Pons (tissue), 1 donor: Measurements from ENCODE around the gene COPS2.

Source experiments
- DNase-seq: peaks from one replicate; pipeline ENCODE4 v3.0.0-alpha.2; 2016; ENCODE audit warnings: low spot score

Gene COPS2

DNA sequence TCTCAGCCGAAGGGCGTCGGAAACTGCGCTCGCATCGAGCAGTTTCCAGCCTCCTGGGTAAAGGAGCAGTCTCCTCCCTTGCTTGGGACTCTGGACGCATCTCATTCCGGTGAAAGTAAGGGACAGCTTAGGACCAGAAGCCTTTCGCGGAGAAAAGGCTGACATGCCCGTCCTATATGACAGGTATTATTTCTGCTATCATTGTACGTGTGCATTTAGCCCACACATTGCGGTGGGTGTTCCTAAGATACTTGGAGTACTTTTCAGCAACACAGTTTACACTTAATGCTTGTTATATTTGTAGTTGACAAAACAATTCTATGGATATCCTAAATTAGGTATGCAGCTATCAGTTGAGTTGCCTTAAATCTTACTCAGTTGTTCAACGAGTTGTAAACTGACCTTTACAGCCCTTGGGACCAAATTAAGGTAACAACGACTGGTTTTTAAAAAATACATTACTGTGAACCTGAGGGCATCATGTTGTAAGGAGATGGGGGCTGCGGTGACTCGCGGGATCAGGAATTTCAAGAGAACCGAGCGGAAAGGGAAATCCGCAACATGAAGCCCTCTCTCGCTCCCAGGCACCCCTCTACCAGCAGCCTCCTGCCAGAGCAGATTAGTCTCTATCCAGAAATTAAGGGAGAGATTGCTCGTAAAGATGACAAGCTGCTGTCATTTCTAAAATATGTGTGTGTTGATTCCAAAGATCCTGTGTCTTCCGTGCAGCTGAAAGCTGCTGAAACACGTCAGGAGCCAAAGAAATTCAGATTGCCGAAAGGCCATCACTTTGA, 632 bp upstream of the COPS2 start:
- DNase-seq = no peak

DNA sequence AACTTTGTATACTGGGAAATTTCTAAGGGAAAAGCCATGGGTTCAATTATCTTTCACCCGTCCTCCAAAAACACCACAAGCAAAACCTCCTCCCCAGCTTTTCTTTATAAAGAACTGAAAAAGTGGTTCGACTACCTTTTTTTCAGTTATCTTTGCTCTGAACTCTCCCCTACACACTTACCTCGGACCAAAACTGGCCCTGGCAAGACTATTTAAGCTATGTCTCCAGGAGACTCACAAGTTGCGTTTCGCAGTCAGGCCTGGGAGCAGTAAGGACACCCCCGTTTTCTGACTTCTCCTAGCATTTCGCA, 645 bp downstream of the COPS2 start:
- DNase-seq = no peak

DNA sequence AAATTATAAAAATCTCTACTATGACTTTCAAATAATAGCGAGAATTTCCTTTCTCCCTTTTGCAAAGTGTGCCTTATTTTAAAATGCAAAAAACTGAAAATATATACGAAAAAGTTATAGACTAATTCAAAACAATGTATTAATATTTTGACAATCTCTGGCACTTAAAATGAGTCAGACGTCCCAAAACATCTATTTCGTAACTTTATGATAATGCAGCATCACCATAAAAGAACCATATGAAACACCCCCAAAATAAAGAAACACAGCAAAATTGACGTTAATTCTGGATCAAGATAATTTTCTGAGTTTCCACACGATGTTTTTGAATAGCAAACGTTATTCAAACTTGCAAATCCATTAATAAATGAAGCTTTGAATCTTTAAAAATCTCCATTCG, 1.0 kb downstream of the COPS2 start:
- no peak for DNase-seq

DNA sequence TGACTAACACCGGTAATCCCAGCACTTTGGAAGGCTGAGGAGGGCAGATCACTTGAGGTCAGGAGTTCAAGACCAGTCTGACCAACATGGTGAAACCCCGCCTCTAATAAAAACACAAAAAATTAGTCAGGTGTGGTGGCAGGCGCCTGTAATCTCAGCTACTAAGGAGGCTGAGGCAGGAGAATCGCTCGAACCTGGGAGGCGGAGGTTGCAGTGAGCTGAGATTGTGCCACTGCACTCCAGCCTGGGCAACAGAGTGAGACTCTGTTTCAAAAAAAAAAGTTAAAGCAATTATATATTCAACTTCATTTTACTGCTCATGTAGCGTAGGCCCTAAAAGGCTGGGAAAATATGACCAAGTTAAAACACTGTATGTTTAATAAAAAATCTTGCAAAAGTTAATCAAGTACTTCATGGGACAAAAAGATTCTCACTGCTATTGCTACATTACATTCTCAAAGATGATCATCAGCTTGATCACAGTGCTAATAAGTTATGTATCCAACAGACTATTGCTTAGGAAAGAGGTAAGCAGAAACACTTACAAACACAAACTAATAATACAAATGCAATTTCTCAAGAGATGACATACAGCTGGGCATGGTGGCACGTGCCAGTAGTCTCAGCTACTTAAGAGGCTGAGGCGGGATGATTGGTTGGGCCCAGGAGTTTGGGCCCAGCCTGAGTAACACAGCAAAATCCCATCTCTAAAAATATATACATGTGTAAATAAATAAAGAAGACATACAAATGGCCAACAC, 2.7 kb downstream of the COPS2 start:
- DNase-seq = no peak

DNA sequence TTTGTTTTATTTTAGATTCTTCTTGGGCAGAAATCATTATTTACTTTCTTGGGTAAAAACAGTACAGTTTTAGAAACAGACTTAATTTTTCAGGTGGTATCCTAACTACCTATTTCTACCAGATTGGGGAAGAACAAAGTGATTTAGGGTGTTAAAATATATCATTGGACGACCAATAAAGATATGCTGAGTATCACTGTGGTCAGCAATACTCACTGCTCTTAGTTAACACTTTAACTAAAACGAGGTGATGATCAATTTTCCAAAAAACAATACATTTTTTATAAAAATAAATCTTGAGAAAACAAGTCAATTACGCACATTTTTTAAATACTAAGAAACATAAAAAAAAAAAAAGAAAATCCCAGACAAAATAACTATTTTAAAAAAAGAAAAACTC, 3.6 kb downstream of the COPS2 start:
- no peak for DNase-seq

DNA sequence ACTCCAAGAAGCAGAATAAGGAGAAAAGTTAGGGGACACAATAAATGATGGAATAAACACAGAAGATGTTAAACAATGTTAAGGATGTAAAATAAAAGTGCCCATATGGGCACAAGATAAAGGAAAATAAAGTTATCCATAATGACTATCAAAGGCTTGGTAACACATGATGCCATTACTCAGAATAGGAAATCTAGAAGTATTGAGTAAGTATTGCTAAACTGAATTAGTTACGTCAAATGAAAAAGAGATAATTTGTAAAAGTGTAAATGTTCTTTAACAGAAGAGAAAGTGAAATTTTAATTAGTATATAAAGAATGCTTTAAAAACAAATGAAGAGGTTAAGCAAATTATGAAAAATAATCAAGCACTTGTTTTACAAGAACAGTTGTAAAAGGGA, 6.7 kb downstream of the COPS2 start:
- DNase-seq = no peak

DNA sequence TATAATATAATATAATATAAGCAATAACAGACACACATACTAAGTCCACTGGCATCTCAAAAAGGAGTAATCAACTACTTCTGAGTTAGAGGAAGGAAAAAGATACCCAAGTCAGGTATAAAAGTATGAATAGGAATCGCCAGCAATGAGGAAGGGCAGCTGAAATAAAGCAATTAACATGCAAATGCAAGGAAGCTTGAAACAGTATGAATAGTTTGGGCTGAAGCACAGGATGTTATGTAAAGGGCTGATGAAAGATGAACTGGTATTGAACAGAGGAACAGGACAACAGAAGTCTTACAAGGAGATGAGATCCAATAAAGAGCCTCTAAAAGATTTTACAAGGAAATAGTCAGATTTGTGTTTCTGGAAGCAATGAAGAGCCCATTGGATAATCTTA, 7.1 kb downstream of the COPS2 start:
- DNase-seq = no peak

DNA sequence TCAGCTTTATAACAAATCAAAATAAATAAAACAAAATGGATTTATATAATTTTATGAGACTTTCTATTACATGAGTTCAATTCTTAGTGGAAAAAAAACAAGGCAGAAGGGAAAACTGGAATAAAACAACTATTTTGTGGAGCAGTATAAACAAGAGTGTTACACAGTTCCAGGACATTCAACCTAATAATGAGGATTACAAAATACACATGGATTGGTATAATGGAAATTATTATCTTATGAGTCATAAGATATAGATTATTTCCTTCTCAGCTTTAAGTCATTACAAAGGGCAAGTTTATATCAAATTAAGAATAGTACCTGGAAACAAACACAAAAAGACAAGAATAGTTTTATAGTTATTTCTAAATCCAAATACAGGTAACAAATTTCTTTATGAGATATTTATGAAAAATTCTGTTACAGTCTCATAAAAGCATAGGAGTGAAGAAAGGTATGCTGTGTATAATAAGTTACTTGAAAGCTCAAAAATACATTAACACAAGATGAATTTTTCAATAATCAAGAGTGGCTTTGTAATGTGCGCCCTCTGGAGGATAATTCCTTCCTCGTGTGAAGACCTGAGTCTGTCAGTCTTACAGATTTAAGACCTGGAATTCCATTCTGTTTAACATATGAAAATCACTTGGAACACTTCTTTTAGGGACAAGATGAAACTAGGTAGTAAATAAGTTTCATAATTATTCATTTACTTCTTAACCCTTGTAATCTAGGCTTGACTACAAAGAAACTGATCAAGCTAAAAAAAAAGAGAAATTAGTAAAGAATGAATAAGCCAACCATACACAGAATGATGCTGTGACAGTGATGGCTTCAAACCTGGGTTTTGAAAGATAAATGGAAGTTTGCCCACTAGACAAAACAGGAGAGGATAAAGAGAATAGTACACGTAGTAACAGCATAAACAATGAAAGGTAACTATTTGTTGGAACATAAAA, 9.5 kb downstream of the COPS2 start:
- DNase-seq = peak; percentile 86

DNA sequence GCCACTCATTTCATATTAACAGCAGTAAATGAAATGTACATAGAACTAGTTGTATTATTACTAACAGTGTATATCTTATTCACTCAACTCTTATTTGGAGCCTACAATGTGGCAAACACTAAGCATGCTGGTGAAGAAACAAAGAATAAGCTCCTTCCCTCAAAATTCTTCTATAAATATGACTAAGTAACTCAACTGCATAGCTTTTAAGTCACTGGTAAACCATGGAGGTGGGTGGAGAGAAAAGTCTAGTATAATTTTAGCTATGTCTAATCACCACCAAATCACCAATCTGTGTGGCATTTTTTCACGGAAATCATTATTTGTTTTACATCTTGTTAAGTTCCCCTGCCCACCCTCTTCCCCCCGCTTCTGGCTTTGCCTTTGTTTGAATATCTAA, 17.5 kb downstream of the COPS2 start:
- no peak for DNase-seq

DNA sequence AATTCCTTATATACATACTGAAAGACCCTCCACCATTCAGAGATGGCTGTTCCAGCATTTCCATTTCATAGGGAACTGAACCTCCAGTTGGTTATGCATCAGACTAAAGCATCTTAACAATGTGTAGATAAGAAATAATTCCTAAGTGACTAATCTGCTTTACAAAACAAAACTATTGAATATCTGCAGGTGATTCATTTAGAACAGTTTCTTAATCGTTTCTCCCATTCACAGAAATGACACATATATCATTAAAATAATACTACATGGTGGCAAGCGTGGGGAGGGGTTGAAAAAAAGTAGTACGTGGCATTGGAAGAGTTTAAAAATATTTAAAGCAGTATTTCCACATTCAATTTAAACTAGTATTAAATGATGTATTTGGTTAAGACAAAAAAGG, 19.5 kb downstream of the COPS2 start:
- no peak for DNase-seq

DNA sequence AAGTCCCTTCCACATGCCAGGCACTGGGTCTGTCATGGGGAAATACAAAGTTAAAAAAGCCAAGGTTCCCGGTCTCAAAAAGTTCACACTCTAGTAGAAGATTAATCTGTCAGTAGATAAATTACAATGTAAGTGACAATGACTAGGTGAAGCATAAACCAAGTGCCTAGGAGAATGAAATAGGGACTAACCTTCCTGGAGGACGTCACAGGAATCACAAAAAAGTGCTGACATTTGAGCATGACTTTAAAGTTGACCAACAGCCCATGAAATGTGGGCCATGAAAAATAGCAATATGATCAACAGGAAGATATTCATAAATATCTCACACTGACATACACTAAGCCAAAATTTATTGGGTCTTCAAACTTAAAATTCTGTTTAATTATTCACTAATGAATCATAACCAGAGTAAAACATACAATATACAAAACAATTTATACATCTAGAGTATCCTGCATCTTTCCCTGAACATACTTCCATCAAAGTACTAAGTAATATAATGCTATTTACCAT, 20.0 kb downstream of the COPS2 start:
- DNase-seq = no peak

DNA sequence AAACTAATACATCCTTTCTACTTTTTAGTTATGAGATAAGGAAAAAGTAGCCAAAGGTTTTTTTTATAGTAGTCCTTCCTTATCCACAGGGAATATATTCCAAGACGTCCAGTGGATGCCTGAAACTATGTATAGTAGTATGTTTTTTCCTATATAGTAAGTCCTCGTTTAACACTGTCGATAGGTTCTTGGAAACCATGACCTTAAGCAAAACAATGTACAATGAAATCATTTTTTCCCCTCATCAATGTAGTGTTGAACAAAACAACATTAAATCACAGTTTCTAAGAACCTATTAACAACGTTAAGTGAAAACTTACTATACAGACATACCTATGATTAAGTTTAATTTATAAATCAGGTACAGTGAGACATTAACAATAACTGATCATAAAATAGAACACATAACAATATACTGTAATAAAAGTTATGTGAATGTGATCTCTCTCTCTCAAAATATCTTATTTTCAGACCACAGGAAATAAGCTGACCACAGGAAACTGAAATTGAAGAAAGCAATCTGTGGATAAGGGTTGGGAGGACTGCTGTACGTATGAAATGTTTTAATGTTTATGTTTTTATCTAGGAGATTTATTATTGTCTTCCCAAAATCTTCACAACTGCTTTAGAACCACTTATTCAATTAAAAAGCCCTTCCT, 20.6 kb downstream of the COPS2 start:
- no peak for DNase-seq

DNA sequence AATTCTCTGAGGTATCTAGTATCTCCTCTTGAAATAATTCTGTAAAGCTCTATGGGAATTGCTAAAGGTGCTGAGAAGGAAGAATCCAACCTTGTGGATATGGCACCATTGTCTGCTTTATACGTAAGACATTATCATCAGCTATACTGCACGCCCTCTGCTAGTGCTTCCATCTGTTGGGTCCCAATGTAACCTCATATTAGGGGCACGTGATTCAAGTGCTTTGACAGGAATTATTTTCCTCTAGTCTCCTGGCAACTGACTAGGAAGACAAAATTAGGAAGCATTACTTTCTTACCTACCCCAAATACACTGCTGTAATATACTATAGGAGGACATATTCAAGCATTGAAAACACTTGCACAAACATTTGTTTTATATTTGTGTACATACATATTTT, 24.0 kb downstream of the COPS2 start:
- DNase-seq = no peak

DNA sequence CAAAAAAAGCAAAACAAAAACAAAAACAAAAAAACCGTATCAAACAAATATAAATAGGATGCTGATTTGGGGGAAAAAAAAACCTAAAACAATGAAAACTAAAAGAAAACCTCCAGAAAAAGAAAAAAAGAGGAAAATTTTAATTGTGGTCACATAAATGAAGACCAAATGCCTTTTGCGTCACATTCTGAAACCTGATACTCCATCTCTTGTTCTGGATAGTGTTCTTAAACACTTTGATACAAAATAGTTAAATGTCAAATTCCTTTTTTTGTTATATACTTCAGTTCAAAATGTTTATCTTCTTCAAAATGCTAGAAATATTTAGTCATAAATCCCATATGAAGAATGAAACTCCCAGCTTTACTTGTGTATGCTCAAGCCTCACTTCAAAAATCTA, 31.0 kb downstream of the COPS2 start:
- no peak for DNase-seq

DNA sequence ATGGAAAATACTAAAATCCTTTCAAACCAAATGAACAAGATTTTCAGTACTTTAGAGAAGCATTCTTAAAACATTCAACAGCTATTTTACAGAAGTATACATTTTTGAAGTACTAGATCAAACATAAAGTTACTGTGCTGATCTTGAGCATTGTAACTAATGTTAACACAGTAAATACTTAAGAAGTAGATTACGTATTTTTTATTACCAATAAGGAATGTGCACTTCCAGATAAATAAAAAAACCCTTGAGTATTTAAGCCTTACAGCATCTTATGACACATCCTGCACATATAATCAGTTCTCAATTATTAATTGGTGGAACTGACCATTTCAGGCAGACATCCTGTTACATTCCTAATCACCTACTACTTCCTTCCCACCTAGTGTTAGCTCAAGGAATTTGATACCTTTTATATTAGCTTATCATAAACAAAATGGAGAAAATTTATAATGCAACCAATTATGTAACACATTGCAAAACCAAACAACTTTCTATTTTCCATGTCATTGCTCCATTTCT, 32.8 kb downstream of the COPS2 start:
- no peak for DNase-seq

DNA sequence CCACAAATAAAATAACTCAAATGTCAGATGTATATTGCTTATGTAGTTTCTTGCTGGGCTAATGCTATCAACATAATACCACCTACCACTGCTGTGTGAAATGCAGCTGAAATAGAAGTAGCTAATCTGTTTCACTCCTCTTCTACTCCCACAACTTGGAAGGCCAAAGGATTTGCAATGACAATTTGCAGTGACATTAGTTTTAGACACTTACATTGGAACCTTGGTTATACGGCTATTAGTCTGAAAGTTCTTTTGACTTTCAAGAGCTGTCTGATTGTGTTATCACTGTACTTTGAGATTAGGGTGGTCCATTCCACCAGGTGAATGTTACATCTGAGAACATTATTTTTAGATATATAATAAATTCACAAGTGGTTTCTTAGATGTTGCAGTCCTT, 33.5 kb downstream of the COPS2 start:
- no peak for DNase-seq

DNA sequence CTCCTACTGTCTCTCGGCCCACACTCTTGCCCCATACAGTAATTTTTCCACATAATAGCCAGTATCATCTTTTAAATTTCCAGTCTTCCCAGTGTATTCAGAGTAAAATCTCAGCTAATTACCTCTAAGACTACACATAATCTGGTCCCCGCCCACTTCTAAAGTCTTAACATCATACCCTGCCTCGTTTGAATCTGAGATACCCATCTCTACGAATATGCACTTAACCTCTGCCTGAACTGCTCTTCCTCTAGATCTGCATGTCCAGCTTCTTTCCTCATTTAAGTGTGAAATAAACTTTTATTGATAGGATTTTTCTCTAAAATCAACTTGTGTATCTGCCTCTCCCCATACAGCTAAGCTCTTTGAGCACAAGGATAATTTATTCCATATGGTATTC, 34.6 kb downstream of the COPS2 start:
- no peak for DNase-seq

DNA sequence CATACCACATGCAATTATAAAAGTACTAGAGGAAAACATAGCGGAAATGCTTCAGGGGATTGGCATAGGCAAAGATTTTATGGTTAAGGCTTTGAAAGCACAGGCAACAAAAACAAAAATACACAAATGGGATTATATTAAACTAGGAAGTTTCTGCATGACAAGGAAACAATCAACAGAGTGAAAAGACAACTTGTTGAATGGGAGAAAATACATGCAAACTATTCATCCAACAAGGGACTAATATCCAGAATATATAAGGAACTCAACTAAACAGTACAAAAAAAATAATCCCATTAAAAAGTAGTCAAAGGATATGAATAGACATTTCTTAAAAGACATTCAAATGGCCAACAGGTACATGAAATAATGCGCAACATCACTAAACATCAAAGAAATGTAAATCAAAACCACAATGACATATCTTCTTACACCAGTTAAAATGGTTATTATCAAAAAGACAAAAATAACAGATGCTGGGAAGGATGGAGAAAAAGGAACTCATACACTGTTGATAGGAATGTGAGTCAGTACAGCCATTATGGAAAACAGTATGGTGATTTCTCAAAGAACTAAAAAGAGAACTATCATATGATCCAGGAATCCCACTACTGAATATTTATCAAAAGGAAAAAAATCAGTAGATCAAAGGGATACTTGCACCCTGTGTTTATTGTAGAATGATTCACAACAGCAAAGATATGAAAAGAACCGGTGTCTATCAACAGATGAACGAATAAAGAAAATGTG, 39.1 kb downstream of the COPS2 start:
- no peak for DNase-seq

DNA sequence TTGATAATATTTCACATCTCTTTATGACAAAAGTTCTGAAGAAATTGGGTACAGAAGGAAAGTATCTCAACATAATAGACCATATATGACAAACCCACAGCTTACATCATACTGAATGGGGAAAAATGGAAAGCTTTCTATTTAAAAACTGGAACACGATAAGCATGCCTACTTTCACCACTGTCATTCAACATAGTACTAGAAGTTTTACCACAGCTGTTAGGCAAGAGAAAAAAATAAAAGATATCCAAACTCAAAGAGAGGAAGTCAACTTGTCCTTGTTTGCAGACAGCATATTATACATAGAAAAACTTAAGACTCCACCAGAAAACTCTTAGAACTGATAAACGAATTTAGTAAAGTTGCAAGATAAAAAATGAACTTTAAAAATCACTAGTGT, 40.3 kb downstream of the COPS2 start:
- no peak for DNase-seq

DNA sequence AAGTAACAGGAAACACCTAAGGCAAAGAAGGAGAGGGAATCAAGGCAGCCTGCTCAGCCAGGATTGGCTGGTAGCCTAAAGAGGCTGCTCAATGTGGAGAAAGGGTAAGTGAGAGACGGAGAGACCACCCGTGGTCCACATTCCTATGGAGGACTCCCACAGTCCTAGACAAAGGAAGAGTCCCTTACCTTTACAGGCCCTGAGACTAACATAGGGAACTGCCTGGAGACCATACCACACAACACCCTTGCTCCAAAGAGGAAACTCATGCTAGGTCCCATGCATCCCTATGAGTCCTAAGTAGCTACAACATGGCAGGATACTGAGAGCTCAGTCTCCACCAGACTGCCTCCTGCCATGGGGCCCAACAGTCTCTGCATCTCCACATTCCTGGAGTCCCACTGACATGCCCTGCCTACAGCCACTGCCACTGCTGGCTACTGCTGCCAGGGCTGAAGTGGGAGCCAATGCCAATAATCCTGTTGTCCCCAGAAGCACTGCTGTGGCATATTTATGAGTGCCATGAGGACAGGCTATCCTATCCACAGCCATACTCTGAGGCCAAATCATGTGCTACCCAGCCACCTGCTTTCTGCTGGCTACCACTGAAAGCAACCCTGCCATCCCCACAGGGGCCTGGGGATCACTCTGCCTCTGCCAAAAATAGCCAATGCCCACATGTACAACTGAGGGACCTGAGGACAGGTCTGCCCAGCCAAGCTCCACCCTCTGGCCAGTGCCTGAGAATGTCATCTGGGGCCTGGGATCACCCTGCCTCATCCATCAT, 45.0 kb downstream of the COPS2 start:
- no peak for DNase-seq
